Upper lobe of right lung (tissue), 1 donor: ENCODE data around the gene TYW5. TPM values are rescaled to one million over a fixed set of nuclear protein-coding genes. Genes with fewer than 3 reads are reported as not detected.

ENCODE experiments used
- ATAC-seq: fragments of 200-7000 bp; cut with Tn5 transposase; one replicate; pipeline ENCODE4 v1.9.1; 2020; ENCODE audit warnings: mild to moderate bottlenecking, moderate library complexity
- DNase-seq: peaks from one replicate; pipeline ENCODE4 v3.0.0-alpha.2; 2020
- H3K27ac ChIP-seq: fragments of 200-600 bp; one replicate; pipeline ENCODE4 v1.8.0; 2022
- H3K27me3 ChIP-seq: fragments of 200-600 bp; one replicate; pipeline ENCODE4 v1.8.0; 2022; ENCODE audit warnings: mild to moderate bottlenecking
- H3K36me3 ChIP-seq: fragments of 200-600 bp; one replicate; pipeline ENCODE4 v1.8.0; 2022
- H3K4me1 ChIP-seq: fragments of 200-600 bp; one replicate; pipeline ENCODE4 v1.8.0; 2022
- H3K4me3 ChIP-seq: fragments of 200-600 bp; one replicate; pipeline ENCODE4 v1.8.0; 2022; ENCODE audit warnings: mild to moderate bottlenecking
- H3K9me3 ChIP-seq: fragments of 200-600 bp; one replicate; pipeline ENCODE4 v1.8.0; 2022
- CTCF ChIP-seq: fragments of 200-600 bp; IDR thresholded peaks from one replicate; pipeline ENCODE4 v1.8.0; 2022; ENCODE audit warnings: antibody characterized with exemption
- intact Hi-C: fragments of 100-400 bp; cut with DNase I; formaldehyde crosslinking; loops from one replicate; pipeline ENCODE4 v1.11.0; 2022
- total RNA-seq: library from RNA; stranded (reverse); fragmentation: NEBNext Ultra II Directional; extraction: Animal tissue kit (Norgen Biotek cat#: 25700); gene quantifications from one replicate; pipeline ENCODE4 v1.2.1, GENCODE V29; 2021
- donor health status: DM: no; HTN: yes; CAD: no; lungs with severe emphysema.

TYW5 gene
- total RNA-seq, 1 donor from 2014 or later: 7.5 TPM

- no peak for DNase-seq
- no peaks in the 10 kb centered on the region for H3K9me3 ChIP-seq
Observed at GRCh38 chr2:199896617-199897016, 58.7 kb downstream of the TYW5 start.

GRCh38 chr2:199895406-199895805, 59.9 kb downstream of the TYW5 start:
- no peaks in the 10 kb centered on the region for H3K27me3 ChIP-seq
- ATAC-seq: no peak
- H3K9me3 ChIP-seq: no peaks in the 10 kb centered on the region
- no peak for DNase-seq
- no peak for TF ChIP-seq CTCF
- H3K27ac ChIP-seq: no peak overlapping the region
- H3K4me1 ChIP-seq: no peaks in the 10 kb centered on the region
- no peak overlapping the region for H3K4me3 ChIP-seq
- H3K36me3 ChIP-seq: no peaks in the 10 kb centered on the region
- intact Hi-C loops: no loop called here

More at GRCh38 chr2:199896617-199897016, 58.7 kb downstream of the TYW5 start:
- Histone ChIP-seq H3K4me3 (no peak overlapping the region), H3K4me1 (no peaks in the 10 kb centered on the region), H3K27me3 (no peaks in the 10 kb centered on the region), H3K36me3 (no peaks in the 10 kb centered on the region), H3K27ac (no peak overlapping the region)
- intact Hi-C loops: no loop called here
- TF ChIP-seq CTCF: no peak
- no peak for ATAC-seq

- intact Hi-C loops: no loop called here
- no peak for ATAC-seq
Observed at GRCh38 chr2:199883474-199884212, 71.6 kb downstream of the TYW5 start.

GRCh38 chr2:199882667-199883066, 72.6 kb downstream of the TYW5 start:
- intact Hi-C loops: no loop called here
- DNase-seq (no peak), ATAC-seq (no peak)
- Histone ChIP-seq H3K27me3 (no peaks in the 10 kb centered on the region), H3K4me3 (no peak overlapping the region), H3K4me1 (no peaks in the 10 kb centered on the region), H3K36me3 (no peaks in the 10 kb centered on the region), H3K27ac (no peak overlapping the region), H3K9me3 (no peaks in the 10 kb centered on the region)
- TF ChIP-seq CTCF: no peak

More at GRCh38 chr2:199883474-199884212, 71.6 kb downstream of the TYW5 start:
- Histone ChIP-seq H3K9me3 (no peaks in the 10 kb centered on the region), H3K4me3 (no peak overlapping the region), H3K27ac (no peak overlapping the region), H3K27me3 (no peaks in the 10 kb centered on the region), H3K4me1 (no peaks in the 10 kb centered on the region), H3K36me3 (no peaks in the 10 kb centered on the region)
- no peak for TF ChIP-seq CTCF
- no peak for DNase-seq

Other genes starting within 250 kb of the TYW5 start
- 2.1 TPM for gene FTCDNL1, start 104.3 kb downstream of the TYW5 start, total RNA-seq
- gene C2orf69, start 44.2 kb downstream of the TYW5 start, total RNA-seq: 11.3 TPM
- 13.1 TPM for gene MAIP1, start 91 bp upstream of the TYW5 start, total RNA-seq